Measurements from ENCODE around the gene TTLL9. TPM values are rescaled to one million over a fixed set of nuclear protein-coding genes. Genes with fewer than 3 reads are reported as not detected.

TTLL9 gene
- total and polyA plus RNA-seq, 2 of the 13 experiments (the other 11 are each of a cell fraction or from before 2014, with no cell fraction given) = not detected

GRCh38 chr20:31843288-31843687 lies 27.1 kb upstream of the TTLL9 start:
- POLR2A ChIA-PET = no interaction called here
- TF ChIP-seq, protein P1, sequence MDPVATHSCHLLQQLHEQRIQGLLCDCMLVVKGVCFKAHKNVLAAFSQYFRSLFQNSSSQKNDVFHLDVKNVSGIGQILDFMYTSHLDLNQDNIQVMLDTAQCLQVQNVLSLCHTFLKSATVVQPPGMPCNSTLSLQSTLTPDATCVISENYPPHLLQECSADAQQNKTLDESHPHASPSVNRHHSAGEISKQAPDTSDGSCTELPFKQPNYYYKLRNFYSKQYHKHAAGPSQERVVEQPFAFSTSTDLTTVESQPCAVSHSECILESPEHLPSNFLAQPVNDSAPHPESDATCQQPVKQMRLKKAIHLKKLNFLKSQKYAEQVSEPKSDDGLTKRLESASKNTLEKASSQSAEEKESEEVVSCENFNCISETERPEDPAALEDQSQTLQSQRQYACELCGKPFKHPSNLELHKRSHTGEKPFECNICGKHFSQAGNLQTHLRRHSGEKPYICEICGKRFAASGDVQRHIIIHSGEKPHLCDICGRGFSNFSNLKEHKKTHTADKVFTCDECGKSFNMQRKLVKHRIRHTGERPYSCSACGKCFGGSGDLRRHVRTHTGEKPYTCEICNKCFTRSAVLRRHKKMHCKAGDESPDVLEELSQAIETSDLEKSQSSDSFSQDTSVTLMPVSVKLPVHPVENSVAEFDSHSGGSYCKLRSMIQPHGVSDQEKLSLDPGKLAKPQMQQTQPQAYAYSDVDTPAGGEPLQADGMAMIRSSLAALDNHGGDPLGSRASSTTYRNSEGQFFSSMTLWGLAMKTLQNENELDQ (CRISPR knock-in tag; IDR thresholded peaks at IDR 0.05; ENCODE audit: borderline replicate concordance) = no peak
- TF ChIP-seq ZNF629 (CRISPR knock-in tag; conservative IDR thresholded peaks at IDR 0.05) = 0 out of 2 replicates have a peak, but pooled peaks have one; percentile 25
- TF ChIP-seq, protein P2, sequence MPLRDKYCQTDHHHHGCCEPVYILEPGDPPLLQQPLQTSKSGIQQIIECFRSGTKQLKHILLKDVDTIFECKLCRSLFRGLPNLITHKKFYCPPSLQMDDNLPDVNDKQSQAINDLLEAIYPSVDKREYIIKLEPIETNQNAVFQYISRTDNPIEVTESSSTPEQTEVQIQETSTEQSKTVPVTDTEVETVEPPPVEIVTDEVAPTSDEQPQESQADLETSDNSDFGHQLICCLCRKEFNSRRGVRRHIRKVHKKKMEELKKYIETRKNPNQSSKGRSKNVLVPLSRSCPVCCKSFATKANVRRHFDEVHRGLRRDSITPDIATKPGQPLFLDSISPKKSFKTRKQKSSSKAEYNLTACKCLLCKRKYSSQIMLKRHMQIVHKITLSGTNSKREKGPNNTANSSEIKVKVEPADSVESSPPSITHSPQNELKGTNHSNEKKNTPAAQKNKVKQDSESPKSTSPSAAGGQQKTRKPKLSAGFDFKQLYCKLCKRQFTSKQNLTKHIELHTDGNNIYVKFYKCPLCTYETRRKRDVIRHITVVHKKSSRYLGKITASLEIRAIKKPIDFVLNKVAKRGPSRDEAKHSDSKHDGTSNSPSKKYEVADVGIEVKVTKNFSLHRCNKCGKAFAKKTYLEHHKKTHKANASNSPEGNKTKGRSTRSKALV (CRISPR knock-in tag; IDR thresholded peaks at IDR 0.05) = no peak
- peak; percentile 31; the same call in 1 of the 2 replicates for TF ChIP-seq NR2F6 (IDR thresholded peaks at IDR 0.05)
- no peak for TF ChIP-seq NR2F6 (CRISPR knock-in tag; IDR thresholded peaks at IDR 0.05)
- no peak overlapping the region for H3K27ac ChIP-seq (ENCODE audit: extremely low read length, insufficient read depth, low read length)
- in situ Hi-C loops (cut with HindIII; ENCODE audit: extremely low pct_ligation_motif_present, low pct_unique_long_range_greater_than_20kb) (no loop called here), intact Hi-C loops (cut with micrococcal nuclease; ENCODE audit: unreplicated experiment) (no loop called here)
- no peak overlapping the region for H2AFZ ChIP-seq (ENCODE audit: low read length)
- CTCF ChIA-PET (ENCODE audit: low intra/inter-chr PET ratio, low total read pairs) = no interaction called here
- H3K27me3 ChIP-seq (ENCODE audit: control insufficient read depth in 1 of 2, insufficient read depth in 2 of 2, low read length in 2 of 2) = peaks cover 11 to 65% of the 10 kb centered on the region in 2 experiments
- 30% methylated on average over 6 of the region's 6 CpGs for WGBS (ENCODE audit: low lambda C conversion rate)
- H3K9me3 ChIP-seq (ENCODE audit: low read length) = no peaks in the 10 kb centered on the region
- DNase-seq (ENCODE audit: low spot score) (no peak), FAIRE-seq (no peak), ATAC-seq (no peak)
- H3K4me2 ChIP-seq (ENCODE audit: low read depth, low read length) = no peak overlapping the region
- no peaks in the 10 kb centered on the region for H4K20me1 ChIP-seq (ENCODE audit: insufficient read depth, low read length)
- H3K36me3 ChIP-seq (replicated peaks in 1 of 2; ENCODE audit: control insufficient read depth in 1 of 2, insufficient read depth in 2 of 2, low read length in 2 of 2) = no peaks in the 10 kb centered on the region
- H3K4me1 ChIP-seq (ENCODE audit: insufficient read depth, low read length) = peaks cover 8% of the 10 kb centered on the region; the same call in 1 of the 2 replicates
- H3K79me2 ChIP-seq (ENCODE audit: insufficient read depth, low read length) = no peaks in the 10 kb centered on the region
- no peak overlapping the region for H3K4me3 ChIP-seq (replicated peaks in 1 of 3; ENCODE audit: insufficient read depth in 1 of 3, low read depth in 2 of 3, low read length in 3 of 3)
- no TSS peak for BruUV-seq (replicated peaks)
- no peak overlapping the region for H3K9ac ChIP-seq (ENCODE audit: insufficient read depth, low read depth, low read length)

Data from HepG2 (cell line).